Hepatic stellate cell (primary cell): ENCODE measurements around the gene RUSC1.
A peak's percentile ranks its signal among the peaks of the same experiment; 100 is the strongest.
"Not testable (repeated sequence)": the region's sequence is repeated elsewhere in the genome, so short reads cannot be mapped to it uniquely, and the experiment has no call there.

Source experiments
- DNase-seq: peaks from one replicate; pipeline ENCODE4 v3.0.0; 2011; ENCODE audit warnings: low spot score

Gene RUSC1

DNA sequence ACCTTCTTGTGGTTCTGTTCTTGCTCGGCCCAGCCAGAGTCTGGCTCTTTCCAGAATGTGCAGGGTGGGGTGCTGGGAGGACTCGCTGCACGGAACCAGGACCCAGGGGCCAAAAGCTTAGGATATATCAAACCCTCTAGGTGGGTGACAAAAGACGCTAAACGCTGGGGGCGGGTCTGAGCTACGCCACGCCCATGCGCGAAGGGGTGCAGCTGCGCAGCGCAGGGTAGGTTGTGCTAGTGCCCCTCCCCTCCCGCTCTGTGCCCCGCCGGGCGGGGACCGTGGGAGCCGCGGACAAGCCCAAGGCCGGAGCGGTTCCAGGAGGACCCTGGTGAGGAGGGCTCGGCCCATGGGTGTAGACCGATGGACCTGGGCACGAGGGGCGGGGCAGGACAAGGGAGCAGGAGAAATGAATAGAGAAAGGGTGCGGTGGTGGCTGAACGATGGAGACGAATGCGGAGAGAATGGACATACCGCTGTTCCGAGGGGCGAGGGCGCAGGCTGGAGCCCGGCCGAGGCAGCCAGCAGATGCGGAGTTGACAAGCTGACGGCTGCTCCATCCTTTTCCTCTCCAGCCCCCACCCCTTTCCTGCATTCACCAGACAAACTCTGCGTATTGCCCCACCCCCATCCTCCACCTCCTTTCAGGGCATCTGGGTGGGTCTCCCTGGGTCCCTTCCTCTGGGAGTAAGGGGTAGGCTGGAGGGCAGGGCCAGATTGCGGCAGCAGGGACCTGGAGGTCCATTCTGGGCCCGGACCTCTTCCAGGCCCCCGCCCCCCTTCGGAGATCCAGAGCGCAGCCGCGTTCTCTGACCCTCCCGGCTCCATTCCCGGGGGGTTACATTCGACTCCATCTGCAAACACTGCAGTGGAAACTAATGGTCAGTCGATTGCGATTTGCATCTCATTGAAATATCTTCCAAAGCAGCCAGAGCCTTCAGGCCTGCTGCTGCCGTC, at the start of gene RUSC1:
Gene RUSC1 (plus strand): TSS at position 234 of the 957 bp plus-strand sequence. CDS start 880 bp downstream, outside the sequence.
- DNase-seq = peak; percentile 80

- DNase-seq = peak; percentile 81
These were observed 48.0 kb upstream of the RUSC1 start for GRCh38 chr1:155272466-155273342.

GRCh38 chr1:155273343-155274245, 47.1 kb upstream of the RUSC1 start, which contains the start of gene CLK2:
Gene CLK2 (minus strand): TSS chr1:155273504. CDS start chr1:155270977, 2,527 bp downstream.
- peak; percentile 99 for DNase-seq

- peak; percentile 99 for DNase-seq
These were observed 43.4 kb upstream of the RUSC1 start, which contains the start of gene HCN3 for GRCh38 chr1:155277070-155277901. Gene HCN3 (plus strand): TSS chr1:155277463. CDS start chr1:155277591, 128 bp downstream.

DNA sequence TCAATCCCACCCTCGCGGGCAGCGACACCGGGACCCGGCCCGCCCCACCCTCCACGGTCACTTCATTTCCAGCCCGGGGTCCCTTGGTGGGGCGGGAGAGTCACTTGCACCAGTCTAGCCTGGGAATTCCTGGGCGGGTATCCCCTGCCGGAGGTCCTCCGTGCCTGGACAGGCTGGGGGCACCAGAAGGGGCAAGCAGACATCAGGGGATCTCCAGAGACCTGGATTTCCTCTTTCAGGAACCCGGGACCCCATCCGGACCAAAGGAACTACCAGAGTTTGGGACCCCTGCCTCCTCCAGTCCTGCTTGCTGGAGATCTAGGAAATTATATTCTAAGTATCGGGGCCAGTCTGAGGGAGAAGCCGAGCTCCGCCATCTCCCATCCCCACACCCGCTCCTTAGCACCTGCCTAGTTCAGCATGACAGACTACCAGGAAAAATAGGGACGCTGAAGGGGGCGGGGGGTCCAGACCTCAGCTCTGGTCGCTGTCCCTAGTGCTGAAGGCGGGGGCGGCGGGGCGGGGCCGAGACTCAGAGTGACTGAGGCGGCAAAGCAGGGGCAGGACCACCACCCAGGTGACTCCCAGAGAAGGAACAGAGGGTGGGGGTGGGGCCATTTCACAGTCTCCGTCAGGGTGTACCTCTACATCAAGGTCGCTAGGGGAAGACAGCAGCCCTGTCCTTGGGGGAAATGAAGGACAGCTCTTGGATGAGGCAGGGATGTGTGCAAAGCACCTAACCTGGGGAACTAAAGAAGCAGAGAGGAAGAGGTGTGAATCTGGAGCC, 42.6 kb upstream of the RUSC1 start:
- DNase-seq = peak; percentile 50

- no peak for DNase-seq
These were observed 42.0 kb upstream of the RUSC1 start for GRCh38 chr1:155278689-155279160.

DNA sequence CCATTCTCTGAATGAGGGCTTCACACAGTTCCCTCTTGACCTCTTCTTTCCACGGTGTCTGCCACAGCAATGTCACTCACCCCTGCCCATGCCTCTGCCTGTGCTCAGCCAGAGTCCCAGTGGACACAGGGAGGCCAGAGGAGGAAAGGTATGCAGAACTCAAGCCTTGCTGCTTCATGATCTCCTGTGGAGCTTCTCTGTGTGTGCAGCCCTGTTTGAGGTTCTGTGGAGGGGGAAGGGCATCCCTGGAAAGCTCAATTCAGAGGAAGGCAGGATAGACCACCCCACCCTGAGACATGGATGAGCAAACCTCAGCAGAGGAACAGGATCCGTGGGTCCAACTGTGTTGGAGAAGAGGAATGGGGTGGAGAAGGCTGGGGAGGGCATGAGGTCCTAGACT, 41.4 kb upstream of the RUSC1 start:
- no peak for DNase-seq

DNA sequence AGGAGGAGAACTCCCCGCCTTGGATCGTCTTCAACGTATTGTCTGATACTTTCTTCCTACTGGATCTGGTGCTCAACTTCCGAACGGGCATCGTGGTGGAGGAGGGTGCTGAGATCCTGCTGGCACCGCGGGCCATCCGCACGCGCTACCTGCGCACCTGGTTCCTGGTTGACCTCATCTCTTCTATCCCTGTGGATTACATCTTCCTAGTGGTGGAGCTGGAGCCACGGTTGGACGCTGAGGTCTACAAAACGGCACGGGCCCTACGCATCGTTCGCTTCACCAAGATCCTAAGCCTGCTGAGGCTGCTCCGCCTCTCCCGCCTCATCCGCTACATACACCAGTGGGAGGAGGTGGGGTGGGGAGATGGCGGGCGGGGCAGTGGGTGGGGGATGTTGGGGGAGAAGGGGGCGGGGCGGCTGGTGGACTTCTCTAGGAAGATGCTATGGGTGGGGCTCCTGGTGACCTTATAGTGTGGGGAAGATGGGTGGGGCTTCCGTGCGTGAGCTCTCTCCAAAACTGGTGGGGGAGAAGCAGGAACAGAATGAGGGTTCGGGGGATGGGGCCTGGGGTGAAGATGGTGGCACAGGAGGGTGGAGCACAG, 38.1 kb upstream of the RUSC1 start:
- DNase-seq = no peak

- DNase-seq = no peak
These were observed 36.2 kb upstream of the RUSC1 start for GRCh38 chr1:155284476-155284875.

- DNase-seq = no peak
These were observed 35.6 kb upstream of the RUSC1 start for GRCh38 chr1:155285063-155285462.

GRCh38 chr1:155285631-155286044, 35.1 kb upstream of the RUSC1 start:
- no peak for DNase-seq

DNA sequence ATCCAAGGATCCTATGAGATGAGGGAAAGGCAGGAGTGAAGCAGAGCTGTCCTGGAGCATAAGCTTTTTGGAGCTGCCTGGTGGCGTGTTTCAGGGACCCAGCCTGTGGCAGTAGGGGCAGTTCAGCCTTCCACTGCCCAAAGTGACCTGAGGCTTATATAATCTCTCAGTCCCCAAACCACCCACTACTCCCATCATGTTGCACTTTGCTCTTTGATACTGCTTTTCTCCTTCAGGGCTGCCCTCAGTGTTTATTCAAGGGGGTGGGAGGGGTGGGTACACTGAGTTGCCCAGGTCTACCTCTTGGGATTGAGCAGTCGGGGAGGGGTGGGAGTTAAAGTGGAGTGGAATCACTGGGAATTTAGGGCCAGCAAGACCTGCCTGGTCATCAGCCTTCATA, 34.1 kb upstream of the RUSC1 start:
- DNase-seq = no peak

DNA sequence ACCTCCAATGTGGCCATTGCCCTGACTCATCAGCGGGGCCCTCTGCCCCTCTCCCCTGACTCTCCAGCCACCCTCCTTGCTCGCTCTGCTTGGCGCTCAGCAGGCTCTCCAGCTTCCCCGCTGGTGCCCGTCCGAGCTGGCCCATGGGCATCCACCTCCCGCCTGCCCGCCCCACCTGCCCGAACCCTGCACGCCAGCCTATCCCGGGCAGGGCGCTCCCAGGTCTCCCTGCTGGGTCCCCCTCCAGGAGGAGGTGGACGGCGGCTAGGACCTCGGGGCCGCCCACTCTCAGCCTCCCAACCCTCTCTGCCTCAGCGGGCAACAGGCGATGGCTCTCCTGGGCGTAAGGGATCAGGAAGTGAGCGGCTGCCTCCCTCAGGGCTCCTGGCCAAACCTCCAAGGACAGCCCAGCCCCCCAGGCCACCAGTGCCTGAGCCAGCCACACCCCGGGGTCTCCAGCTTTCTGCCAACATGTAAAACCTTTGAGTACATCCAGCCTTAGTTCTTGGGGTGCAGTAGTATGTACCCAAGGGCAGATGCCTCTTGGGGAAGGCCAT, 32.6 kb upstream of the RUSC1 start:
- no peak for DNase-seq

DNA sequence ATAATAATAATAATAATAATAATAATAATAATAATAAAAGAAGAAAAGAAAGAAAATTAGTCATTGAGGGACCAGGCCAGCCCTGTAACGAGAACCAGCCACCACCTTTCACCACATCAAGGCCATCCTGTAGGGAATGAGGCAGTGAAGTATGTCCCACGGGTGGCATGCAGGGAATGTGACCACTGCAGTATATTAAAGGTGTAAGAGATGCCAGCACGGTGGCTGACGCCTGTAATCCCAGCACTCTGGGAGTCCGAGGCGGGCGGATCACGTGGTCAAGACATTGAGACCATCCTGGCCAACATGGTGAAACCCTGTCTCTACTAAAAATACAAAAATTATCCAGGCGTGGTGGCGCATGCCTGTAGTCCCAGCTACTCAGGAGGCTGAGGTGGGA, 29.7 kb upstream of the RUSC1 start:
- DNase-seq = not testable (repeated sequence)

GRCh38 chr1:155293086-155293749, 27.5 kb upstream of the RUSC1 start:
- DNase-seq = no peak

DNA sequence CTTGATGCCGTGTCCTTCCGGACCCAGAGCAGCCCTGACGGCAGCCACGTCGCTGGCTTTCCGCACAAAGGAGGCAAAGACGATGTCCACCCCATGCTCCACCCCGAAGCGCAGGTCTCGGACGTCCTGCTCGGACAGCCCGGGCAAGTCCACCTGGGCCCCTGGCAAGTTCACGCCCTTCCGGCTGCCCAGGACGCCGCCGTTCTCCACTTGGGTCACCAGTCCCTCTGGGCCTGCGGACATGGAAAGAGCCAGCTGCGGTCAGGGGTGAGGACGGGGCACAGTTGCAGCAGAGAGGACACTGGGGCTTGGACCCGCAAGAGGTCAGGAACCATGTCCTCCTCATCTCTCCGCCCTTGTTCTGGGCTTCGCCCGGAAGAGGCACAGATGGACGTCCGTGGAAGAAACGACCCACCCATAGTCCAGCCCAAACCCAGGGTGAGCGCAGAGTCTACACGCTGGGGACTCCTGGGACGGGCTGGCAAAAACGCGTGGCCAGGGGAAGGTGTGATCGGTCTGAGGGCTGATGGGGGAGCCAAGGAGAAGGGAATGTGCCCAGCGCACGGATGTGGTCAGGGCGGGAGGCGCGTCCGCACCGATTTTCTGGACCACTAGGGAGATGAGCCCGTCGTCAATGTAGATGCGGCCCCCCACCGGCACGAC, 26.0 kb upstream of the RUSC1 start:
- DNase-seq = no peak

- DNase-seq = no peak
These were observed 25.3 kb upstream of the RUSC1 start for GRCh38 chr1:155295183-155295941.
